ENCODE data around the gene CPEB2. TPM values are rescaled to one million over a fixed set of nuclear protein-coding genes. Genes with fewer than 3 reads are reported as not detected.

CPEB2 gene
- 2.2 and 2.3 TPM in 2 replicates for total RNA-seq (2014; rRNA removed; shearing (Covaris generic))
- 6.6 and 8.8 TPM in 2 replicates for total RNA-seq (2022)
- percentile 73 among the genes with signal in this experiment for Bru-seq, nascent RNA
- BruChase-seq, experiment 1, labeled RNA remaining after a 6-hour chase, result percentile 46 among the genes with signal in this experiment
- BruChase-seq, experiment 2, labeled RNA remaining after a 2-hour chase, result percentile 55 among the genes with signal in this experiment
- long read RNA-seq, partial matches to known transcripts, result 0 of 2 reads
- long read RNA-seq, other reads (novel, unspliced or antisense), result 1 of 2 reads

DNA sequence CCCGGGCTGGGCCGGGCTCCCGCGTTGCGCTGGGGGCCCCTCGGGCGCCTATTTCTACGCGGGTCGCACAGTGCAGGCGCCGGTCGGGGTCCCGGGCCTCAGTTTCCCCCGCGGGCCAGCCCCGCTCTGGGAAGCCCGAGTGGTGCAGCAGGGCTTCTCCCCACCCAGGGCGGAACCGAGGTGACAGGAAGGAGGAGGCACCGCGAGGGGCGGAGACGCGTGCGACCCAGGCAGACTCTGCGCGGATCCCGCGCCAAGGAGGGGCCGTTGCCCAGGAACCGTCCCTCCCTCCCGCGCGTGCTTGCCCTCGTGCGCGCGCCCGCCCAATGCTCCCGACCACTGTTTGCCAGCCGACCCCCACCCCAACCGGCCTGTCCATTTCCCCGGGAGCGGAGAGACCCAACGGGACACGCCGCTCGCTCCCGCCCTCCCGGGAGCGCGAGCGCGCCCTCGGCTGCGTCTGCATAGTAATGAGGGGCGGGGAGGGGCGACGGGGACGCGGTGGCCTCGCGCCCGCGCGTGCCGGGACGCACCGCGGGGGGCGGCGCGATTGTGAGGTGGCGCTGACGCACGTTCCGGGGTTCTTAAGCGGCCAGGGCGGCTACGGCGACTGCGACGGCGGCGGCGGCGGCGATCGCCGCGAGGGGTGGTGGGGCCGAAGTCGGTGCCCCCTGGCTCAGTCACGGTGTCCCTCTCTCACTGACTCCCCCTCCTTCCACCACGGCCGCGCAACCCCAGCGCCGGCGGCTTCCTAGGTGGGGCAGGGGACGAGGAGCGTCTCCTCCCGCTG lies at the start of gene CPEB2:
CPEB2 (plus strand) TSS at position 613 of the 790 bp plus-strand sequence. CDS start 193 bp downstream, outside the sequence.
- H3K9me2 ChIP-seq (ENCODE audit: insufficient read depth, low read length), result no peaks in the 10 kb centered on the region

GRCh38 chr4:14958436-14958835 lies 43.8 kb upstream of the CPEB2 start:
- no TSS peak for BruUV-seq (replicated peaks)

More for the DNA sequence above, at the start of gene CPEB2:
- Histone ChIP-seq H3K36me3 (ENCODE audit: insufficient read depth, low read length) (no peaks in the 10 kb centered on the region), H3K4me1 (ENCODE audit: insufficient read depth, low read length, poor library complexity, severe bottlenecking) (peaks cover 22% of the 10 kb centered on the region), H3K27ac (ENCODE audit: low read depth, low read length, poor library complexity, severe bottlenecking) (peak within 1 kb of the TSS; percentile 91), H3K9me3 (ENCODE audit: low read length) (no peaks in the 10 kb centered on the region), H3K4me3 (ENCODE audit: low read depth, low read length, poor library complexity, severe bottlenecking) (peak within 1 kb of the TSS; percentile 93), H3K4me2 (ENCODE audit: low read length) (peak within 1 kb of the TSS; percentile 70), H3K79me2 (ENCODE audit: insufficient read depth, low read depth, low read length) (peaks cover 22% of the 10 kb centered on the region), H4K20me1 (ENCODE audit: insufficient read depth, low read length) (peaks cover 20% of the 10 kb centered on the region), H2AFZ (ENCODE audit: low read length) (peak within 1 kb of the TSS; percentile 82)
- TF ChIP-seq EZH2phosphoT487 (IDR thresholded peaks at IDR 0.05; ENCODE audit: borderline replicate concordance, low read depth, low read length) (no peak), CTCF (conservative IDR thresholded peaks at IDR 0.05; ENCODE audit: low read length) (no peak)
- CTCF ChIA-PET (ENCODE audit: unreplicated experiment), result no interaction called here
- POLR2A ChIA-PET, result interaction anchor here (0.6 to 1.4 kb wide), 6 partner anchors 10 to 1346 kb away, joined by 3 to 5 read pairs (median 4); no protein-coding TSS in a partner anchor
- intact Hi-C loops (cut with micrococcal nuclease; ENCODE audit: unreplicated experiment), result loop anchor here (1.0 to 10.0 kb wide), 8 partner anchors 408 to 1520 kb away; partner anchors contain the start of genes BOD1L1, CD38, FBXL5 and RAB28
- no TSS peak for BruUV-seq (replicated peaks)
- DNase-seq (ENCODE audit: low spot score), result peak; percentile 96

More at GRCh38 chr4:14958436-14958835, 43.8 kb upstream of the CPEB2 start:
- no peak overlapping the region for H3K27ac ChIP-seq (ENCODE audit: low read depth, low read length, poor library complexity, severe bottlenecking)
- CTCF ChIA-PET (ENCODE audit: unreplicated experiment), result no interaction called here
- no peaks in the 10 kb centered on the region for H4K20me1 ChIP-seq (ENCODE audit: insufficient read depth, low read length)
- TF ChIP-seq CTCF (conservative IDR thresholded peaks at IDR 0.05; ENCODE audit: low read length), result no peak
- no peak for TF ChIP-seq EZH2phosphoT487 (IDR thresholded peaks at IDR 0.05; ENCODE audit: borderline replicate concordance, low read depth, low read length)
- no peak overlapping the region for H3K4me3 ChIP-seq (ENCODE audit: low read depth, low read length, poor library complexity, severe bottlenecking)
- no peak overlapping the region for H3K4me2 ChIP-seq (ENCODE audit: low read length)
- no peak for DNase-seq (ENCODE audit: low spot score)
- no peaks in the 10 kb centered on the region for H3K9me2 ChIP-seq (ENCODE audit: insufficient read depth, low read length)
- intact Hi-C loops (cut with micrococcal nuclease; ENCODE audit: unreplicated experiment), result no loop called here
- no peaks in the 10 kb centered on the region for H3K4me1 ChIP-seq (ENCODE audit: insufficient read depth, low read length, poor library complexity, severe bottlenecking)
- H2AFZ ChIP-seq (ENCODE audit: low read length), result no peak overlapping the region
- H3K9me3 ChIP-seq (ENCODE audit: low read length), result no peaks in the 10 kb centered on the region
- no peaks in the 10 kb centered on the region for H3K36me3 ChIP-seq (ENCODE audit: insufficient read depth, low read length)
- POLR2A ChIA-PET, result no interaction called here
- no peaks in the 10 kb centered on the region for H3K79me2 ChIP-seq (ENCODE audit: insufficient read depth, low read depth, low read length)

All from OCI-LY7 (cell line).